NCI-H1092 treated with DMSO at 0.1 percent for 48 hours (cell line): Measurements from ENCODE around the gene CABYR.

Experiments
- DNase-seq: peaks from one replicate; lab custom pipeline; 2025; lab: John Stamatoyannopoulos, UW

The CABYR gene

GRCh38 chr18:24189664-24190346 lies 50.9 kb downstream of the CABYR start:
- no peak for DNase-seq

- DNase-seq = no peak
These were observed 51.7 kb downstream of the CABYR start for GRCh38 chr18:24190590-24190989.

GRCh38 chr18:24195296-24196053 lies 56.6 kb downstream of the CABYR start:
- no peak for DNase-seq

GRCh38 chr18:24196764-24197163 lies 57.9 kb downstream of the CABYR start:
- DNase-seq = no peak

GRCh38 chr18:24197412-24197811 lies 58.5 kb downstream of the CABYR start:
- DNase-seq = no peak

- DNase-seq = no peak
These were observed 59.6 kb downstream of the CABYR start for GRCh38 chr18:24198461-24198860.

GRCh38 chr18:24199372-24199962 lies 60.6 kb downstream of the CABYR start:
- no peak for DNase-seq

- DNase-seq = no peak
These were observed 61.8 kb downstream of the CABYR start for GRCh38 chr18:24200494-24201290.

GRCh38 chr18:24201699-24202687 lies 63.1 kb downstream of the CABYR start:
- peak; percentile 57 for DNase-seq

GRCh38 chr18:24204904-24205303 lies 66.0 kb downstream of the CABYR start:
- DNase-seq = no peak

GRCh38 chr18:24208270-24209035 lies 69.6 kb downstream of the CABYR start:
- DNase-seq = no peak

GRCh38 chr18:24209558-24209957 lies 70.7 kb downstream of the CABYR start:
- DNase-seq = no peak
